ENCODE results near the gene ATRNL1.

DNA sequence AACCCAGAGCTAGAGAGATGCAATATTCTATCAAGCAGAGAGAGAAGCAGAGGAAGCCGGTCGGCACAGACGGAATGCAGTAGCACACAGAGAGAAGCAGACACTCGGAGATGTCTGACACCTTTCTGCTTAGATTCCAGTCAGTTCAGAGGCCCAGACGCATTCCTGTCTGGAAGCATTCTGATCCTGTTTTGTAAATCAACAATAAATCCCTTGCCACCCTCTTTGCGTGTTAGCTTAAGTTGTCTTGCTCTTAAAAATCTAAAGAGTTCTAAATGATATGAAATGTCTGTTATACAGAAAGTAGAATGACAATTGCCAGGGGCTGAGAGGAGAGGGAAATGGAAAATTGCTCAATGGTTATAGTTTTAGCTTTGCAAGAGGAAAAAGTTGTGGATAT is 27.4 kb upstream of the ATRNL1 start:
- TF ChIP-seq, protein P1, sequence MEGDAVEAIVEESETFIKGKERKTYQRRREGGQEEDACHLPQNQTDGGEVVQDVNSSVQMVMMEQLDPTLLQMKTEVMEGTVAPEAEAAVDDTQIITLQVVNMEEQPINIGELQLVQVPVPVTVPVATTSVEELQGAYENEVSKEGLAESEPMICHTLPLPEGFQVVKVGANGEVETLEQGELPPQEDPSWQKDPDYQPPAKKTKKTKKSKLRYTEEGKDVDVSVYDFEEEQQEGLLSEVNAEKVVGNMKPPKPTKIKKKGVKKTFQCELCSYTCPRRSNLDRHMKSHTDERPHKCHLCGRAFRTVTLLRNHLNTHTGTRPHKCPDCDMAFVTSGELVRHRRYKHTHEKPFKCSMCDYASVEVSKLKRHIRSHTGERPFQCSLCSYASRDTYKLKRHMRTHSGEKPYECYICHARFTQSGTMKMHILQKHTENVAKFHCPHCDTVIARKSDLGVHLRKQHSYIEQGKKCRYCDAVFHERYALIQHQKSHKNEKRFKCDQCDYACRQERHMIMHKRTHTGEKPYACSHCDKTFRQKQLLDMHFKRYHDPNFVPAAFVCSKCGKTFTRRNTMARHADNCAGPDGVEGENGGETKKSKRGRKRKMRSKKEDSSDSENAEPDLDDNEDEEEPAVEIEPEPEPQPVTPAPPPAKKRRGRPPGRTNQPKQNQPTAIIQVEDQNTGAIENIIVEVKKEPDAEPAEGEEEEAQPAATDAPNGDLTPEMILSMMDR (IDR thresholded peaks at IDR 0.05; ENCODE audit: poor library complexity) = no peak
- TF ChIP-seq EZH2 (IDR thresholded peaks at IDR 0.05; ENCODE audit: borderline replicate concordance) = no peak

All from hepatocyte (in vitro differentiated cells).